ENCODE results near the gene OR6C68. TPM values are rescaled to one million over a fixed set of nuclear protein-coding genes. Genes with fewer than 3 reads are reported as not detected.

OR6C68 gene
- total RNA-seq (not detected), polyA plus RNA-seq (not detected)
- long read RNA-seq, donor 1, result 0 reads
- long read RNA-seq, donor 2, result 0 reads
- long read RNA-seq, donor 3, result 0 reads
- long read RNA-seq, donor 4, result 0 reads
- long read RNA-seq, donor 5, result 0 reads

DNA sequence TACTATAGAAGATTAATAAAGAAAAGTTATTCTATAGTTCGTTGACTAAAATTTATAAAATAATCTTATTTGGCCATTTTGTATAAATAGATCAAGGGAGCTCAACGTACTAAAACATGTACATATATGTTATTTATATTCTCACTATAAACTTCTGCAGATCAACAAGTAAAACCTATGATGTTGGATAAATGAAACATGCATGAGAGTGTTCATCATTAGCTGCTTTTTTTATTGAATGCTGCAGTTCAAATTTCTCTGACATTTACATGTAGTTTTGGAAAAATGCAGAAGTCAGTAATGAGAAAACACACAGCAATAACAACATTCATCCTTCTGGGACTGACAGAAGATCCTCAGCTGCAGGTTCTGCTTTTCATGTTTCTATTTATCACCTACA lies at the start of gene OR6C68:
Gene OR6C68 (plus strand): TSS at position 301 of the 400 bp plus-strand sequence. CDS start 0 bp downstream, at position 301.
- WGBS, 2 donors, result 79% methylated on average over 2 of the region's 2 CpGs

DNA sequence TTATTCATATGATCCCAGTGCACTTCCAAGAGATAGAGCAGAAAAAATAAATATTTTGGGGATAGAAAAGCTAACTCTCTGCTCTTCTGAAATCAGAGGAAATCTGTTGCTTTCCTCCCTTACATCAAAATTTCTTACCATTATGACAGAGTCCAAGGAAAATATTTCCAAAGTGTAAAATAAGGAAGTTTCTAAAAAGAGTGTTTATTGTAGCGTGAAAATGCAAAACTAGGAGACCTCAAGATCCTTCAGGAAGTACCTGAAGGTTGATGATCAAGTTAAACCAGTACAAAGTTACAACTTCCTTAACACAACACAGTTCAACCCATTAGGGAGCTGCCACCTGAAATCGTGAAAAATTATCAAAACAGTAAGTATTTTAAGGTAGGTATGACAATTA lies 48.4 kb upstream of the OR6C68 start, which contains the start of gene OR6C2:
Gene OR6C2 (plus strand): TSS at position 301 of the 400 bp plus-strand sequence. CDS start 8,138 bp downstream, outside the sequence.
- ATAC-seq (ENCODE audit: insufficient read depth, low FRiP score) (no peak), DNase-seq (no peak)
- WGBS, 2 donors, result 31 to 38% methylated on average over 2 of the region's 2 CpGs
- TF ChIP-seq, protein P1, sequence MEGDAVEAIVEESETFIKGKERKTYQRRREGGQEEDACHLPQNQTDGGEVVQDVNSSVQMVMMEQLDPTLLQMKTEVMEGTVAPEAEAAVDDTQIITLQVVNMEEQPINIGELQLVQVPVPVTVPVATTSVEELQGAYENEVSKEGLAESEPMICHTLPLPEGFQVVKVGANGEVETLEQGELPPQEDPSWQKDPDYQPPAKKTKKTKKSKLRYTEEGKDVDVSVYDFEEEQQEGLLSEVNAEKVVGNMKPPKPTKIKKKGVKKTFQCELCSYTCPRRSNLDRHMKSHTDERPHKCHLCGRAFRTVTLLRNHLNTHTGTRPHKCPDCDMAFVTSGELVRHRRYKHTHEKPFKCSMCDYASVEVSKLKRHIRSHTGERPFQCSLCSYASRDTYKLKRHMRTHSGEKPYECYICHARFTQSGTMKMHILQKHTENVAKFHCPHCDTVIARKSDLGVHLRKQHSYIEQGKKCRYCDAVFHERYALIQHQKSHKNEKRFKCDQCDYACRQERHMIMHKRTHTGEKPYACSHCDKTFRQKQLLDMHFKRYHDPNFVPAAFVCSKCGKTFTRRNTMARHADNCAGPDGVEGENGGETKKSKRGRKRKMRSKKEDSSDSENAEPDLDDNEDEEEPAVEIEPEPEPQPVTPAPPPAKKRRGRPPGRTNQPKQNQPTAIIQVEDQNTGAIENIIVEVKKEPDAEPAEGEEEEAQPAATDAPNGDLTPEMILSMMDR (IDR thresholded peaks at IDR 0.05; ENCODE audit: control extremely low read depth, extremely low read depth), result no peak
- Histone ChIP-seq H3K4me3 (no peak within 1 kb of the TSS), H3K9me3 (ENCODE audit: control insufficient read depth in 4 of 4, insufficient read depth in 3 of 4, low read length in 3 of 4) (peaks cover 0 to 3% (median 0%) of the 10 kb centered on the region in 4 donors), H3K27me3 (ENCODE audit: control insufficient read depth in 3 of 3, insufficient read depth in 3 of 3, low read length in 2 of 3) (no peaks in the 10 kb centered on the region), H3K9ac (ENCODE audit: insufficient read depth in 1 of 2, low read length in 2 of 2) (no peak within 1 kb of the TSS), H3K27ac (ENCODE audit: low read depth in 1 of 2, low read length in 1 of 2) (no peak within 1 kb of the TSS), H3K4me1 (ENCODE audit: control insufficient read depth in 5 of 5, insufficient read depth in 5 of 5, low read length in 5 of 5) (no peaks in the 10 kb centered on the region), H3K36me3 (ENCODE audit: control insufficient read depth in 4 of 4, insufficient read depth in 4 of 4, low read length in 4 of 4) (no peaks in the 10 kb centered on the region)

More for the DNA sequence above, at the start of gene OR6C68:
- H3K9ac ChIP-seq (ENCODE audit: insufficient read depth in 1 of 2, low read length in 2 of 2), result no peak within 1 kb of the TSS
- no peaks in the 10 kb centered on the region for H3K9me3 ChIP-seq (ENCODE audit: control insufficient read depth in 4 of 4, insufficient read depth in 3 of 4, low read length in 3 of 4)
- TF ChIP-seq, protein P1 (IDR thresholded peaks at IDR 0.05; ENCODE audit: control extremely low read depth, extremely low read depth), result no peak
- no peak within 1 kb of the TSS for H3K4me3 ChIP-seq
- no peak for DNase-seq
- no peaks in the 10 kb centered on the region for H3K36me3 ChIP-seq (ENCODE audit: control insufficient read depth in 4 of 4, insufficient read depth in 4 of 4, low read length in 4 of 4)
- no peak within 1 kb of the TSS for H3K27ac ChIP-seq (ENCODE audit: low read depth in 1 of 2, low read length in 1 of 2)
- H3K27me3 ChIP-seq (ENCODE audit: control insufficient read depth in 3 of 3, insufficient read depth in 3 of 3, low read length in 2 of 3), result no peaks in the 10 kb centered on the region
- no peak for ATAC-seq (ENCODE audit: insufficient read depth, low FRiP score)
- H3K4me1 ChIP-seq (ENCODE audit: control insufficient read depth in 5 of 5, insufficient read depth in 5 of 5, low read length in 5 of 5), result no peaks in the 10 kb centered on the region

DNA sequence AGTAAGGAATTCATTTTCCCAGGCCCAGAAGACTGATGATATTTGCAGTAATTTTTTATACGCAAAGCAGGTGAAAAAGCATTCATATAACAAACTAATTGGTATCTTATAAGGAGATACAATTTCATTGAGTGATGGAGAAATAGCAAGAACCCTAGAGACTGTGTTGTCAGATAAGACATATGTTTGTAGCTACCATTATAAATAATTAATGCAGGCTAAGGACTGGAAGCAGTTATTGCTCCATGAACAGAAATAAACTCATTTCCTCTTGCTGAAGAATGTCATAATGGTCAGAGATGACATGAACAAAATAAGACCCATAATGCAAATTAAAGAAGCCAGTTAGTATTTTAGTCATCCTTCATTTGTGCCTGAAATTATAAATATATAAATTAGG lies 46.8 kb upstream of the OR6C68 start:
- H3K4me1 ChIP-seq (ENCODE audit: control insufficient read depth in 5 of 5, insufficient read depth in 5 of 5, low read length in 5 of 5), result no peaks in the 10 kb centered on the region
- no peak overlapping the region for H3K9ac ChIP-seq (ENCODE audit: insufficient read depth in 1 of 2, low read length in 2 of 2)
- WGBS, 2 donors, result 97 to 100% methylated on average over 1 of the region's 1 CpG
- TF ChIP-seq, protein P1 (IDR thresholded peaks at IDR 0.05; ENCODE audit: control extremely low read depth, extremely low read depth), result no peak
- H3K27ac ChIP-seq (ENCODE audit: low read depth in 1 of 2, low read length in 1 of 2), result no peak overlapping the region
- ATAC-seq (ENCODE audit: insufficient read depth, low FRiP score), result no peak
- peaks cover 0 to 3% (median 0%) of the 10 kb centered on the region in 4 donors for H3K9me3 ChIP-seq (ENCODE audit: control insufficient read depth in 4 of 4, insufficient read depth in 3 of 4, low read length in 3 of 4)
- DNase-seq, result no peak
- no peaks in the 10 kb centered on the region for H3K36me3 ChIP-seq (ENCODE audit: control insufficient read depth in 4 of 4, insufficient read depth in 4 of 4, low read length in 4 of 4)
- no peak overlapping the region for H3K4me3 ChIP-seq
- H3K27me3 ChIP-seq (ENCODE audit: control insufficient read depth in 3 of 3, insufficient read depth in 3 of 3, low read length in 2 of 3), result no peaks in the 10 kb centered on the region

DNA sequence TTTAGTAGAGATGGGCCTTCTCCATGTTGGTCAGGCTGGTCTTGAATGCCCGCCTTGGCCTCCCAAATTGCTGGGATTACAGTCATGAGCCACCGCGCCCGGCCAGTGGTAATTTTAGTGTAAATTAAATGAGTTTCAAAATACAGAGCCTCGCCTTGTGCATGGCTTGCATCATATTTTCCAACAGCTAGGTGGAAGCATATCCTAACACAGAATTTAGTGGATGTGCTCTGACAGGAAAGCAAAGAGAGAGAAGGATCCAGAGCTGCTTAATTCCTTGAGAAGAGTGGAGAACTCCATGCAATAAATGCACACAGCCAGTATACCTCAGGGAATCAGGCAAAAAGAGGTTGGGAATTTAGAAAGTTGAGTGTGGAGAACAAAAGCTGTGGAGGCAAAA lies 45.9 kb upstream of the OR6C68 start:
- TF ChIP-seq, protein P1 (IDR thresholded peaks at IDR 0.05; ENCODE audit: control extremely low read depth, extremely low read depth), result no peak
- H3K27me3 ChIP-seq (ENCODE audit: control insufficient read depth in 3 of 3, insufficient read depth in 3 of 3, low read length in 2 of 3), result no peaks in the 10 kb centered on the region
- ATAC-seq (ENCODE audit: insufficient read depth, low FRiP score), result no peak
- H3K27ac ChIP-seq (ENCODE audit: low read depth in 1 of 2, low read length in 1 of 2), result no peak overlapping the region
- H3K9me3 ChIP-seq (ENCODE audit: control insufficient read depth in 4 of 4, insufficient read depth in 3 of 4, low read length in 3 of 4), result peaks cover 0 to 1% (median 0%) of the 10 kb centered on the region in 4 donors
- no peak overlapping the region for H3K4me3 ChIP-seq
- no peak overlapping the region for H3K9ac ChIP-seq (ENCODE audit: insufficient read depth in 1 of 2, low read length in 2 of 2)
- DNase-seq, result no peak
- WGBS, 2 donors, result 88 to 89% methylated on average over 5 of the region's 5 CpGs
- H3K36me3 ChIP-seq (ENCODE audit: control insufficient read depth in 4 of 4, insufficient read depth in 4 of 4, low read length in 4 of 4), result no peaks in the 10 kb centered on the region
- H3K4me1 ChIP-seq (ENCODE audit: control insufficient read depth in 5 of 5, insufficient read depth in 5 of 5, low read length in 5 of 5), result no peaks in the 10 kb centered on the region
